ENCODE data around the gene AHSG.
"Not testable (repeated sequence)": the region's sequence is repeated elsewhere in the genome, so short reads cannot be mapped to it uniquely, and the experiment has no call there.

The AHSG gene

GRCh38 chr3:186619787-186620212 lies 6.9 kb downstream of the AHSG start:
- no peak for DNase-seq

GRCh38 chr3:186620213-186621092 lies 7.6 kb downstream of the AHSG start:
- no peak for DNase-seq

DNA sequence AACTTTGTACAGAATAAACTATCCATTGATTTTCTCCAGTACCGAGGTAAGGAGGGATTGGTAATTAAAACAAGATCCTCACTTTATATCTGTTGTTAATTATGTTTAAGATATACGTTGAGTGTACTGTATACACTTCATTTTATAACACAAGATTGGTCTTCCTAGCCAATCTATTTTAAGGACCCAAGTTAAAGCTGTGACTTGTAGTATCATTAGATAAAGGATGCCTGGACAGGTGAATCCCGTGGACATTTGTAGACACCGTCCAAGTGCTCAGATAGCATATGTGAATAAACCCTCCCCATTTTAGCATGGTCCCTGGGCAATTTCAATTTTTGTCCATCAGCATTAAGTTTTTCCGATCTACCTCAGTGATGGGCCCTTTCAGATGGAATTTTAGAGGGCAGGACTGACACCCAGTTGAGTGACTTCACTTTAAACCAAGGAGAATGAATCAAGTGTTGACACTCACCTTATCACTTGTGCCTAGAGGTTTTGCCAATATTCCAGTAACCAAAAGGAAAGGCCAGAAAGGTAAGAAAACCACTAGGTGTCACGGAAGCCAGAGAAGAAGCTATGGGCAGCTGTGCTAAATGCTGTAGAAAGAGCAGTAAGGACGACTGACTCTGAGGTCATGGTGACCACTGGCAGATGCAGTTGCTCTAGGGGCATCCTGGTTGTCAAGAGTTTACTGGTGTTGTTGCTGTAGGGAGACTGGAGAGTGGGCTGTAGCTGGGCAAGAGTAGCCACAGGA lies 9.2 kb downstream of the AHSG start:
- no peak for DNase-seq

DNA sequence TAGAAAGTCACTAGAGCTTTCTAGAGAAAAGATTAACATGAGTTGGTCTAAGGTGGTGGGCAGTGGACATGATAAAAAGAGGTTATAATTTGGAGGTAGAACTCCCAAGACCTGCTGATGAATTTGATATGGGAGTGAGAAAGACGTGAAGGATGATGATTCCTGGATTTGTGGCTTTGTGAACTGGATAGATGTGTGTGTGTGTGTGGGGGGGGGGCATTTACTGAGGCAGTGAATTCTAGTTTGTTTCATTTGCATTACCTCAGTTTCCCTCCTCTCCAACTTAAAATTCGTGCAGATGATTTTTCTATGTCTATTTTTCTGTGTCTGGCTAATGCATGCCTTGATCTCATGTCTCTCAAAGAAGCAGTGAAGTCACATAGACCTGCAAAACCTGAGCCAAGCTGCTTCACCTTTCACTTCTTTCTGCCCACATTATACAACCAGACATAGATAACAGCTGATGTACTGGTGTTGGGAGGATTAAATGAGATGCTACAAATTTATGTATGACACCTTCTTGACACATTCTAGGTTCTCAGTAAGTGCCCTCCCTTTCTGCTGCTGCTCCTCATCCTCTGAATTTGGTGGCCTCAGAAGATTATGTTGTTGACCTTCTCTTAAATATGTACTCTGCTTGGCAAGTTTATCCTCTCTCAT lies 9.9 kb downstream of the AHSG start:
- DNase-seq, result no peak

DNA sequence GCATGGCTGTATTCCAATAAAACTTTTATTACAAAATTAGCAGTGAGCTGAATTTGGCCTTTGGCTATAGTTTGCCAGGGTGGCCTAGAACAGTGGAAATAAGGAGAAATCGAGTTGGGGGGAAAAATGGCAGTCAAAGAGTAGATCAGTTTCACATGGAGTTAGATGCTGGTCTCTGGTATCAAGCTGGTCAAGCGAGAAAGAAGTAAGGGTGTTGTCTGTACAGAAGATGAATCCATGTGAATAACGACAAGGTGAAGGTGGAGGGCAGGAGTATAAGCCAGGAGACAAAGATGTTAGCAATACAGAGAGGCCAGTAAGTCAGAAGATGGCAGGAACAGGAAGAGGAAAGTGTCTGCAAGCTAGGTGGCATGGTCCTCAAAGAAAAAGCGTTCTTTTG lies 11.7 kb downstream of the AHSG start:
- no peak for DNase-seq

- DNase-seq, result no peak
Measured at GRCh38 chr3:186625600-186626042, 12.8 kb downstream of the AHSG start.

GRCh38 chr3:186626254-186626847 lies 13.5 kb downstream of the AHSG start:
- DNase-seq, result no peak

- no peak for DNase-seq
Measured at GRCh38 chr3:186627852-186628414, 15.1 kb downstream of the AHSG start.

DNA sequence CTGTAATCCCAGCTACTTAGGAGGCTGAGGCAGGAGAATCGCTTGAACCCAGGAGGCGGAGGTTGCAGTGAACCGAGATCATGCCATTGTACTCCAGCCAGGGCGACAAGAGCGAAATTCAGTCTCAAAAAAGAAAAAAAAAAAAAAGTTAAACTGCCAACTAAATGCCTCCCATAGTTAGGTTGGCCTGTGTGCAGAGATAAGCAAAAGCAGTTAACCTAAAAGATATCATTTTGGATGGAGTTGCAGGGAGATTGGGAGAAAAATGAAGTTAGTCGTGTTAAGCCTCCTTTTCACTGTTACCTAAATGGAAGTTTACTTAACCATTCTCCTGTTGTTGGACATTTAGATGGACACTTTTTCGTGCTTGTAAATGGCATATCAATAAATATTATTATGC lies 15.9 kb downstream of the AHSG start:
- DNase-seq, result no peak

GRCh38 chr3:186630950-186631641 lies 18.2 kb downstream of the AHSG start:
- DNase-seq, result no peak

- DNase-seq, result no peak
Measured at GRCh38 chr3:186633481-186633880, 20.6 kb downstream of the AHSG start.

- not testable (repeated sequence) for DNase-seq
Measured at GRCh38 chr3:186634207-186634606, 21.3 kb downstream of the AHSG start.

DNA sequence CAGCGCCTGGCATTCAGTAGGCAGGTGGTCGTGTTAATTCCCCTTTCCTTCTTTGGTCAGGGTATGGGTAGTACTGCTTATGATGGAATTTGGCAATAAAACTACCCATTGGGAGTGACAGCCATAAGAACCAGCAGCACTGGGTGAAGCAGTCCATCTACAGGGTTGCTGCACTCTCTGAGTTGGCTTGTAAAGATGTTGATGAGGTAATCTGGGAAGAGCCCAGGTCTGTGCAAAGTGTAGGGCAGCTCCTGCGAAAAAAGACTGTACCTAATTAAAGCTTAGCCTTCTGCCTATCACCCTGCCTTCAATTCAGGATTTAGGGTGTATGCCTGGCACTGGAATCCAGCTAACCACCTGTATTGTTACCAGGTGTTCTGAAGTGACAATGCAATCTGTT lies 22.7 kb downstream of the AHSG start:
- DNase-seq, result no peak

DNA sequence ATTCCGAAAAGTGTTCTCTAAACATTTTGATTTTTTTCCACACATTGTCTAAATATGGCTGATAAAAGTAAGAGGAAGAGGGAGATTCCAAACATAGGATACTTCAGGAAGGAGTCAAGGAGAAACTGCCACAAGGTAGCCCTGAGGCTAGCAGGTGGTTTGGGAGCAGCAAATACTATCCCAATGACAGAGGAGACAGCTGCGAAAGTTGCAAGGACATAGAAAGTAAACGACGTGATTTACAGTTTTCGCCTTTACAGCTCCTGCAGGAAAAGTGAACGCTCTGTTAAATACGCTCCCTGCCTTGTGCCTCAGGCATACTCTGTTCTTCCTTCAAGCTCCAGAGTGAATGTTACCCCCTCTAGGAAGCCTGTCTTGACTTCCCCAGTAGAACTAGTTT lies 23.7 kb downstream of the AHSG start:
- DNase-seq, result no peak

DNA sequence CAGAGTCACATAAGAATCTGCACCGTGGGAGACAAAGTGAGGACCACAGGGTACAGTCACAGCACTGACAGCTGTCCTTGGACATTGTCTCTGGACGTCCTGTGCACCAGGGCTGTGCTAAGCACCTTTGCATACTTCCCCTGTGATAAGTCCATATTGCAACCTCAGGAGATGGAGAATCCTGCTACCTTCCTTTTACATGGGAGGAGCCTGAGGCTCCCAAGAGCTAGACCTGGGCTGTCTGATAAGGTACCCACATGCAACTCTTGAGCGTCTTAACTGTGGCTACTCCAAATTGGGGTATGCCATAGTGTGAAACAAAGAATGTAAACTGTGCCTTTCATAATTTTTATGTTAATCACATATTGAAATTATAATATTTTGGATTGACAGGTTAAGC lies 24.8 kb downstream of the AHSG start:
- no peak for DNase-seq

DNA sequence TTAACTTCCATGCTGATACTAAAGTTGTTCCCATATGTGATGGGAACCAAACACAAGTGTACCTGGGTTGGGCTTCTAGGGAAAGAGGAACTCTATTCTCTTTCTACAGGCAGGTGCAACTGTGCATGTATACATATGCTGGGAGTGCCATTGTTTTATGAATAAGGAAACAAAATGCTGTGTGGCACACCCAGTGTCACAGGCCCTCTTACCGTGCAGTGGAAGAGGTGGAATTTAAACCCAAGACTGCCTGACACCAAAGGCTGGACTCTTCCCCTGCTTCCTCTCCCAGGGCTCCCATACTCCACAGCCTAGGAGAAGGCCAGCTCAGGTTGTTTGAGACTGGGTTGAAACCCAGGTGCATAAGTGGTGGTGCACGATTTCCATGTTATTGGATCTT lies 25.4 kb downstream of the AHSG start:
- DNase-seq, result no peak

- no peak for DNase-seq
Measured at GRCh38 chr3:186639778-186640472, 27.1 kb downstream of the AHSG start, which contains the start of gene FETUB. TSS of gene FETUB (plus strand) at chr3:186640399. CDS start at chr3:186640461, 62 bp downstream.

DNA sequence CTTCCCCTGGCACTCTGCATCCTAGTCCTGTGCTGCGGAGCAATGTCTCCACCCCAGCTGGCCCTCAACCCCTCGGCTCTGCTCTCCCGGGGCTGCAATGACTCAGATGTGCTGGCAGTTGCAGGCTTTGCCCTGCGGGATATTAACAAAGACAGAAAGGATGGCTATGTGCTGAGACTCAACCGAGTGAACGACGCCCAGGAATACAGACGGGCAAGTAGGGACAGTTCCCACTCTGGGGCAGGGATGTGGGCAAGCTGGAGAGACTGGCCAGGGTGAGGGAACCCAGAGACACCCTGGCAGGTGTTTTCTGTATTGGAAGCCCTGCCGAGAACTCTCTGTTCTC lies 27.6 kb downstream of the AHSG start:
- no peak for DNase-seq

GRCh38 chr3:186640929-186641328 lies 28.1 kb downstream of the AHSG start:
- DNase-seq, result no peak

DNA sequence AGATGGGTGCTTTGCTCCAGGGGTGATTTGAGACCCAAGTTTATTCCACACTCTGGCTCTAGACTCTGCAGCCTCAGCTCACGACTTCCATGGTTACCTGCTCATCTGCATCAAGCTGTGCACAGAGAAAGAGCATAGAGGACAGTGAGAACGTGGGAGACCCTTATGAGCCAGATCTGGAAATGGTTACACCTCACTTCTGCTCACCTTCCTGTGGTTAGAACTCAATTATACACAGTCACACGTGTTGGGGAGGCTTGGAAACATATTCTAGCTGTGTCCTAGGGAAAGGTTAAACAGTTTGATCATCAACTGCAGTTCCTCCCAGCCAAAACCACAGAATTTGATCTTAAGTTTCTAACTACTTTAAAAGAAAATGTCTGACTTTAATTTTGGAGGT lies 29.2 kb downstream of the AHSG start:
- no peak for DNase-seq

DNA sequence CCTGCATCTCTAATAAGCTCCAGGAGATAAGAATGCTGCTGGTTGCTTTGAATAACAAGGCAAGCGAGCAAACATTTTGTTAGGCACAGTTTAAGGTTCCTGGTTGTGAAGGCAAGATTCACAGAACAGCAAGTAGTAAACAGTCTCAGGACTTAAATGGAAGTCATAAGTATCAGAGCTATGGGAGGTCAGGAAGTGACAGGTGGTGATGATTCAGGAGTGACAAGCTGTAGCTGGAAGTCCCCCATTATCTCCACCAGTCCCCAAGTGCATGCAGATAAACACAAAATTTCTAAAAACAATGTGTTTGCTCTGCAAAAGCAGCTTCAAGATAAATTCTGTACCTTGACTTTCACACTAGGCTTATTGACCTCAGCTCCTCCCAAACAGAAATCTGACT lies 30.6 kb downstream of the AHSG start:
- no peak for DNase-seq

DNA sequence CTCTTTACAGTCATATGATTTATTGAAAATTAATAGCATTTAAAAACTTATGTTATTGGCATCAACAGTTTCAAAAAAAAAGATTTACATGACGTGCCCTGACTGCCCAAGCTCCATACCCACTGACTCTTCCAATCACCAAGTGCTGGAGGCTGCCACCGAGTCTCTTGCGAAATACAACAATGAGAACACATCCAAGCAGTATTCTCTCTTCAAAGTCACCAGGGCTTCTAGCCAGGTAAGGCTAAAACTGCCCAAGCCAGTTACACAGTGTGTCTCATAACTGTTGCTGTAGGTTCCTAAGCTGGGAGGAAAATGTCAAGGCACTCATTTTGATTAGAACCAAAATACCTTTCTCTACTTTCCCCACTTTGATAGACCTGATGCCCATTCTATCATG lies 31.8 kb downstream of the AHSG start:
- DNase-seq, result no peak
